Tibial artery (tissue), 4 donors: Measurements from ENCODE around the gene PDE1C.

Experiments
- DNase-seq, 2 donors: peaks; one replicate each; pipeline ENCODE4 v3.0.0-alpha.2; 2019
- H3K27ac ChIP-seq, 2 donors: fragments of 200-600 bp; sonication (generic) in 1 of 2; 1 replicate in 1 of 2; 2 replicates in 1 of 2; pipeline ENCODE4 v1.5.1; 2018 to 2019; ENCODE audit warnings: mild to moderate bottlenecking in 1 of 2
- H3K27me3 ChIP-seq, 2 donors: fragments of 200-600 bp; sonication (generic) in 1 of 2; one replicate each; pipeline versions ENCODE4 v1.5.1 to v1.6.0; 2016 to 2019
- H3K36me3 ChIP-seq, 3 donors: fragments of 200-600 bp; sonication (generic) in 2 of 3; one replicate each; pipeline ENCODE4 v1.5.1; 2016 to 2019; ENCODE audit warnings: mild to moderate bottlenecking in 2 of 3
- H3K4me1 ChIP-seq, 4 donors: fragments of 200-600 bp; sonication (generic) in 2 of 4; 1 replicate in 3 of 4; 2 replicates in 1 of 4; pipeline ENCODE4 v1.5.1; 2016 to 2019
- H3K4me3 ChIP-seq, 2 donors: fragments of 200-600 bp; sonication (generic) in 1 of 2; 1 replicate in 1 of 2; 2 replicates in 1 of 2; pipeline ENCODE4 v1.5.1; 2018 to 2019; ENCODE audit warnings: mild to moderate bottlenecking in 2 of 2
- H3K9me3 ChIP-seq, 3 donors: fragments of 200-600 bp; sonication (generic) in 1 of 3; one replicate each; pipeline ENCODE4 v1.5.1; 2016 to 2019
- CTCF ChIP-seq, 2 experiments: fragments of 200-600 bp in 1 of 2; fragments of 450-650 bp in 1 of 2; IDR thresholded peaks; one replicate each; pipeline ENCODE4 v1.5.1; 2017 to 2019; ENCODE audit warnings: antibody characterized with exemption in 2 of 2, mild to moderate bottlenecking in 1 of 2, moderate library complexity in 1 of 2
- intact Hi-C: fragments of 100-400 bp; cut with DNase I; formaldehyde crosslinking; loops from one replicate; pipeline ENCODE4 v1.15.0; 2023; ENCODE audit warnings: low total_unique reads

The PDE1C gene

GRCh38 chr7:31853380-31853779, 216.8 kb downstream of the PDE1C start:
- no peak for TF ChIP-seq CTCF (IDR thresholded peaks at IDR 0.05)
- intact Hi-C loops: no loop called here
- no peak overlapping the region for H3K27ac ChIP-seq
- no peak overlapping the region for H3K4me3 ChIP-seq
- H3K4me1 ChIP-seq: no peaks in the 10 kb centered on the region
- no peak for DNase-seq
- peaks cover 0 to 12% (median 8%) of the 10 kb centered on the region in 3 donors for H3K36me3 ChIP-seq
- H3K27me3 ChIP-seq: no peaks in the 10 kb centered on the region
- H3K9me3 ChIP-seq: no peaks in the 10 kb centered on the region

GRCh38 chr7:31852462-31852861, 217.7 kb downstream of the PDE1C start:
- no peak for DNase-seq
- H3K9me3 ChIP-seq: no peaks in the 10 kb centered on the region
- no peak overlapping the region for H3K27ac ChIP-seq
- H3K4me3 ChIP-seq: no peak overlapping the region
- no peaks in the 10 kb centered on the region for H3K27me3 ChIP-seq
- peaks cover 4 to 12% (median 8%) of the 10 kb centered on the region in 3 donors for H3K36me3 ChIP-seq
- intact Hi-C loops: no loop called here
- H3K4me1 ChIP-seq: no peaks in the 10 kb centered on the region
- TF ChIP-seq CTCF (IDR thresholded peaks at IDR 0.05): no peak

GRCh38 chr7:31851119-31851518, 219.1 kb downstream of the PDE1C start:
- Histone ChIP-seq H3K4me3 (no peak overlapping the region), H3K36me3 (peaks cover 4 to 12% (median 8%) of the 10 kb centered on the region in 3 donors), H3K4me1 (no peaks in the 10 kb centered on the region), H3K27me3 (no peaks in the 10 kb centered on the region), H3K27ac (no peak overlapping the region), H3K9me3 (no peaks in the 10 kb centered on the region)
- DNase-seq: no peak
- no peak for TF ChIP-seq CTCF (IDR thresholded peaks at IDR 0.05)
- intact Hi-C loops: no loop called here

GRCh38 chr7:31850601-31851000, 219.6 kb downstream of the PDE1C start:
- Histone ChIP-seq H3K36me3 (peaks cover 6 to 12% (median 8%) of the 10 kb centered on the region in 3 donors), H3K27me3 (no peaks in the 10 kb centered on the region), H3K4me1 (no peaks in the 10 kb centered on the region), H3K27ac (no peak overlapping the region), H3K9me3 (no peaks in the 10 kb centered on the region), H3K4me3 (no peak overlapping the region)
- intact Hi-C loops: no loop called here
- DNase-seq: no peak
- TF ChIP-seq CTCF (IDR thresholded peaks at IDR 0.05): no peak

GRCh38 chr7:31850066-31850465, 220.1 kb downstream of the PDE1C start:
- H3K27ac ChIP-seq: no peak overlapping the region
- intact Hi-C loops: no loop called here
- peaks cover 8 to 16% (median 11%) of the 10 kb centered on the region in 3 donors for H3K36me3 ChIP-seq

More at GRCh38 chr7:31850066-31850465, 220.1 kb downstream of the PDE1C start:
- peaks cover 0 to 2% (median 0%) of the 10 kb centered on the region in 3 donors for H3K9me3 ChIP-seq
- TF ChIP-seq CTCF (IDR thresholded peaks at IDR 0.05): no peak
- no peak for DNase-seq
- no peaks in the 10 kb centered on the region for H3K4me1 ChIP-seq
- no peaks in the 10 kb centered on the region for H3K27me3 ChIP-seq
- H3K4me3 ChIP-seq: no peak overlapping the region
